H1 (cell line): ENCODE results near the gene ADAMTS6. TPM values are rescaled to one million over a fixed set of nuclear protein-coding genes. Genes with fewer than 3 reads are reported as not detected.

ENCODE experiments used
- CTCF ChIA-PET: fragments of 300-600 bp; sonication (Branson Sonifier 250); formaldehyde crosslinking; loops from one replicate; lab custom pipeline; 2021; ENCODE audit not compliant: partially characterized antibody; lab: Charles Lee
- POLR2A ChIA-PET: fragments of 300-600 bp; sonication (Branson Sonifier 250); formaldehyde crosslinking; loops from one replicate; lab custom pipeline; 2021; ENCODE audit warnings: inconsistent platforms; ENCODE audit not compliant: partially characterized antibody; lab: Charles Lee
- DNase-seq, 2 experiments: peaks; one replicate each; pipeline versions ENCODE4 v3.0.0 to v3.0.0-alpha.2; 2010 to 2022; ENCODE audit warnings: low spot score in 2 of 2, low read depth in 1 of 2, mixed read lengths in 1 of 2
- FAIRE-seq: peaks from 2 replicates; lab custom pipeline; 2011; peaks lifted over from hg19 to GRCh38; lab: Jason Lieb, UNC
- H2AFZ ChIP-seq: 2 replicates; pipeline ENCODE4 v1.8.1; 2012; ENCODE audit warnings: low read length, inconsistent platforms
- H2AK5ac ChIP-seq: 2 replicates; pipeline ENCODE4 v1.6.1; 2013; ENCODE audit warnings: low read depth, low read length
- H2BK120ac ChIP-seq: replicated peaks from 2 replicates; pipeline ENCODE3; 2013; ENCODE audit warnings: low read depth, low read length, inconsistent platforms
- H2BK12ac ChIP-seq: 2 replicates; pipeline ENCODE4 v1.6.1; 2013; ENCODE audit warnings: low read depth, low read length
- H2BK15ac ChIP-seq: 2 replicates; pipeline ENCODE4 v1.6.1; 2013; ENCODE audit warnings: low read length
- H2BK20ac ChIP-seq: 2 replicates; pipeline ENCODE4 v1.6.1; 2013; ENCODE audit warnings: low read length
- H2BK5ac ChIP-seq: 2 replicates; pipeline ENCODE4 v1.6.1; 2013; ENCODE audit warnings: low read depth, low read length
- H3K14ac ChIP-seq: 2 replicates; pipeline ENCODE4 v1.6.1; 2013; ENCODE audit warnings: inconsistent platforms; ENCODE audit not compliant: insufficient read length
- H3K18ac ChIP-seq: 2 replicates; pipeline ENCODE4 v1.6.1; 2013; ENCODE audit warnings: low read length; ENCODE audit errors: extremely low read depth
- H3K23ac ChIP-seq: 2 replicates; pipeline ENCODE4 v1.6.1; 2013; ENCODE audit warnings: inconsistent platforms; ENCODE audit not compliant: insufficient read length
- H3K23me2 ChIP-seq: 2 replicates; pipeline ENCODE4 v1.6.1; 2013; ENCODE audit warnings: low read depth, low read length
- H3K27ac ChIP-seq: 2 replicates; pipeline ENCODE4 v1.6.1; 2011; ENCODE audit warnings: low read depth, low read length, inconsistent platforms
- H3K27me3 ChIP-seq, 4 experiments: replicated peaks in 1 of 4; 1 replicate in 1 of 4; 2 replicates in 3 of 4; pipeline versions ENCODE4 v1.6.1 to v1.8.1; 2011 to 2013; ENCODE audit warnings: low read length in 3 of 4, mild to moderate bottlenecking in 3 of 4, inconsistent platforms in 2 of 4, mixed read lengths in 2 of 4, moderate library complexity in 1 of 4; ENCODE audit not compliant: control insufficient read depth in 3 of 4, insufficient read depth in 3 of 4; ENCODE audit errors: extremely low read depth in 1 of 4
- H3K36me3 ChIP-seq, 4 experiments: 2 replicates each; pipeline versions ENCODE4 v1.6.1 to v1.8.1; 2011 to 2013; ENCODE audit warnings: mild to moderate bottlenecking in 4 of 4, low read length in 3 of 4, moderate library complexity in 2 of 4, control low read depth in 1 of 4, inconsistent platforms in 1 of 4; ENCODE audit not compliant: insufficient read depth in 4 of 4, control insufficient read depth in 2 of 4
- H3K4ac ChIP-seq: replicated peaks from 2 replicates; pipeline ENCODE3; 2013; ENCODE audit warnings: low read length, low read depth, mixed read lengths, inconsistent platforms; ENCODE audit not compliant: insufficient read length
- H3K4me1 ChIP-seq, 4 experiments: replicated peaks in 1 of 4; 1 replicate in 1 of 4; 2 replicates in 3 of 4; pipeline versions ENCODE4 v1.6.1 to v1.8.1; 2011 to 2013; ENCODE audit warnings: low read length in 3 of 4, inconsistent platforms in 2 of 4, mixed read lengths in 1 of 4; ENCODE audit not compliant: insufficient read depth in 4 of 4, control insufficient read depth in 3 of 4
- H3K4me2 ChIP-seq, 2 experiments: 2 replicates each; pipeline versions ENCODE4 v1.6.1 to v1.8.1; 2011 to 2013; ENCODE audit warnings: low read depth in 2 of 2, low read length in 2 of 2, control low read depth in 1 of 2, inconsistent platforms in 1 of 2, mild to moderate bottlenecking in 1 of 2; ENCODE audit not compliant: insufficient read depth in 1 of 2
- H3K4me3 ChIP-seq, 4 experiments: fragments of 200-600, 300-600 bp in 1 of 4; sonication (generic), shearing (Covaris generic), sonication (Bioruptor Twin) in 1 of 4; 2 replicates each; pipeline versions ENCODE4 v1.5.1 to v1.8.1; 2011 to 2016; ENCODE audit warnings: low read length in 4 of 4, low read depth in 3 of 4, control low read depth in 2 of 4, inconsistent platforms in 2 of 4, mild to moderate bottlenecking in 2 of 4, mixed read lengths in 1 of 4, moderate library complexity in 1 of 4; ENCODE audit not compliant: insufficient read depth in 2 of 4; ENCODE audit errors: extremely low read depth in 1 of 4
- H3K56ac ChIP-seq: replicated peaks from 2 replicates; pipeline ENCODE3; 2013; ENCODE audit warnings: low read depth, mild to moderate bottlenecking, mixed read lengths, low read length, inconsistent platforms; ENCODE audit not compliant: insufficient read length
- H3K79me1 ChIP-seq: 2 replicates; pipeline ENCODE4 v1.6.1; 2013; ENCODE audit warnings: low read depth, low read length, control low read depth
- H3K79me2 ChIP-seq, 2 experiments: 2 replicates each; pipeline versions ENCODE4 v1.6.1 to v1.8.1; 2012 to 2013; ENCODE audit warnings: low read length in 2 of 2, mild to moderate bottlenecking in 2 of 2, inconsistent platforms in 1 of 2; ENCODE audit not compliant: insufficient read depth in 2 of 2, control insufficient read depth in 1 of 2
- H3K9ac ChIP-seq, 4 experiments: replicated peaks in 1 of 4; 1 replicate in 1 of 4; 2 replicates in 3 of 4; pipeline versions ENCODE4 v1.6.1 to v1.8.1; 2011 to 2013; ENCODE audit warnings: low read depth in 3 of 4, low read length in 3 of 4, control low read depth in 2 of 4, mild to moderate bottlenecking in 2 of 4, moderate library complexity in 2 of 4, inconsistent platforms in 1 of 4; ENCODE audit errors: extremely low read depth in 1 of 4
- H3K9me3 ChIP-seq, 2 experiments: 2 replicates each; pipeline versions ENCODE4 v1.6.1 to v1.8.1; 2012 to 2013; ENCODE audit warnings: mild to moderate bottlenecking in 2 of 2, moderate library complexity in 2 of 2, control low read depth in 1 of 2, inconsistent platforms in 1 of 2, low read depth in 1 of 2, low read length in 1 of 2, mixed read lengths in 1 of 2; ENCODE audit not compliant: insufficient read depth in 2 of 2
- H4K20me1 ChIP-seq, 2 experiments: replicated peaks in 1 of 2; 2 replicates each; pipeline versions ENCODE3 to v1.8.1; 2011 to 2013; ENCODE audit warnings: inconsistent platforms in 2 of 2, low read length in 2 of 2, mild to moderate bottlenecking in 1 of 2; ENCODE audit not compliant: insufficient read depth in 2 of 2, control insufficient read depth in 1 of 2
- H4K5ac ChIP-seq: 2 replicates; pipeline ENCODE4 v1.6.1; 2013; ENCODE audit warnings: low read length, low read depth, mixed read lengths, inconsistent platforms; ENCODE audit not compliant: insufficient read length
- H4K8ac ChIP-seq: 2 replicates; pipeline ENCODE4 v1.8.0; 2013; ENCODE audit warnings: mild to moderate bottlenecking, moderate library complexity, low read length, inconsistent platforms; ENCODE audit not compliant: insufficient read depth; ENCODE audit errors: extremely low read depth
- H4K91ac ChIP-seq: replicated peaks from 2 replicates; pipeline ENCODE3; 2013; ENCODE audit warnings: low read length, mixed read lengths, inconsistent platforms; ENCODE audit not compliant: insufficient read length
- CBX5 ChIP-seq: fragments of 300-800, 300-1000 bp; sonication (generic); IDR thresholded peaks from 2 replicates; pipeline ENCODE4 v1.7.1; 2016; ENCODE audit warnings: antibody characterized with exemption, low read length, low read depth
- CBX8 ChIP-seq: fragments of 300-800, 300-1000 bp; sonication (generic); IDR thresholded peaks from 2 replicates; pipeline ENCODE4 v1.7.1; 2016; ENCODE audit warnings: low read depth, low read length, borderline replicate concordance
- CREB1 ChIP-seq: IDR thresholded peaks from 2 replicates; pipeline ENCODE4 v1.6.1; 2012; ENCODE audit warnings: inconsistent platforms
- KDM4A ChIP-seq: IDR thresholded peaks from one replicate; pipeline ENCODE4 v1.7.1; 2012; ENCODE audit warnings: low read depth, mild to moderate bottlenecking, moderate library complexity, low read length, inconsistent platforms; ENCODE audit not compliant: severe bottlenecking
- whole genome bisulfite sequencing, 2 experiments: shearing (Covaris generic) in 1 of 2; methylation state at CpG; one replicate each; pipeline versions ENCODE4 v1.1.6 to v1.1.7; 2013 to 2015; ENCODE audit warnings: low lambda C conversion rate in 2 of 2, mixed read lengths in 2 of 2, inconsistent platforms in 1 of 2, low coverage in 1 of 2, missing lambda C conversion rate in 1 of 2; ENCODE audit not compliant: insufficient replicate concordance in 2 of 2, insufficient coverage in 1 of 2, insufficient read length in 1 of 2; ENCODE audit errors: extremely low coverage in 1 of 2, missing lambda C conversion rate in 1 of 2; 5-methylcytosine and 5-hydroxymethylcytosine counted together
- polyA plus RNA-seq, 7 experiments: library from polyadenylated mRNA; depleted of rRNA in 3 of 7; stranded (reverse) in 5 of 7; unstranded in 2 of 7; fragments of >200 nt in 5 of 7; fragments of 200-250 nt in 2 of 7; gene quantifications; 1 replicate in 5 of 7; 2 replicates in 1 of 7; 4 replicates in 1 of 7; pipeline versions ENCODE4 v1.2.1 to v1.2.3, GENCODE V29; 2011 to 2013; ENCODE audit warnings: missing spikeins in 2 of 7, mixed read lengths in 2 of 7
- total RNA-seq: library from RNA; stranded (reverse); fragmentation: NEBNext Ultra II Directional; extraction: Animal tissue kit (Norgen Biotek cat#: 25700); gene quantifications from 2 replicates; pipeline ENCODE4 v1.2.1, GENCODE V29; 2021

ADAMTS6 gene
- total and polyA plus RNA-seq, 2 of the 8 experiments (the other 6 are each of a cell fraction or from before 2014, with no cell fraction given), result 0.74 to 2.4 TPM

GRCh38 chr5:65252977-65253376 is 228.7 kb downstream of the ADAMTS6 start:
- TF ChIP-seq CBX8 (no peak), CBX5 (no peak), KDM4A (no peak), CREB1 (no peak)
- no peak for FAIRE-seq
- no peak overlapping the region for H3K4ac ChIP-seq
- no peak overlapping the region for H4K91ac ChIP-seq
- no peaks in the 10 kb centered on the region for H3K4me1 ChIP-seq
- H3K9ac ChIP-seq, result no peak overlapping the region
- H2BK12ac ChIP-seq, result no peak overlapping the region
- H3K14ac ChIP-seq, result no peak overlapping the region
- no peak for DNase-seq
- H3K79me2 ChIP-seq, result no peaks in the 10 kb centered on the region
- H4K20me1 ChIP-seq, result no peaks in the 10 kb centered on the region
- no peak overlapping the region for H2BK20ac ChIP-seq
- H3K27ac ChIP-seq, result no peak overlapping the region
- no peak overlapping the region for H2AFZ ChIP-seq
- H3K23me2 ChIP-seq, result no peaks in the 10 kb centered on the region
- H3K79me1 ChIP-seq, result no peaks in the 10 kb centered on the region
- H2BK5ac ChIP-seq, result no peak overlapping the region
- H3K56ac ChIP-seq, result no peak overlapping the region
- no peak overlapping the region for H4K8ac ChIP-seq
- H3K9me3 ChIP-seq, result no peaks in the 10 kb centered on the region
- POLR2A ChIA-PET, result no interaction called here
- H3K4me2 ChIP-seq, result no peak overlapping the region
- no peak overlapping the region for H3K4me3 ChIP-seq
- H3K18ac ChIP-seq, result no peak overlapping the region
- H3K27me3 ChIP-seq, result no peaks in the 10 kb centered on the region
- no peak overlapping the region for H3K23ac ChIP-seq
- H2AK5ac ChIP-seq, result no peak overlapping the region
- no peak overlapping the region for H2BK120ac ChIP-seq
- H2BK15ac ChIP-seq, result no peak overlapping the region
- CTCF ChIA-PET, result no interaction called here
- H4K5ac ChIP-seq, result no peak overlapping the region
- no peaks in the 10 kb centered on the region for H3K36me3 ChIP-seq
- WGBS, 2 experiments, result 84% methylated on average over 6 of the region's 6 CpGs; no CpG with 5 or more reads in 1 of the 2 experiments
